ENCODE results near the gene RAD18.

RAD18 gene

GRCh38 chr3:8981296-8981695 is 18.0 kb upstream of the RAD18 start:
- TF ChIP-seq GATA2 (IDR thresholded peaks at IDR 0.05; ENCODE audit: low read depth, low read length), result no peak
- TF ChIP-seq GATA3 (IDR thresholded peaks at IDR 0.05; ENCODE audit: low read depth, low read length), result no peak

GRCh38 chr3:8980756-8981257 is 17.5 kb upstream of the RAD18 start:
- TF ChIP-seq GATA3 (IDR thresholded peaks at IDR 0.05; ENCODE audit: low read depth, low read length) (no peak), GATA2 (IDR thresholded peaks at IDR 0.05; ENCODE audit: low read depth, low read length) (no peak)

GRCh38 chr3:8979262-8979661 is 16.0 kb upstream of the RAD18 start:
- no peak for TF ChIP-seq GATA3 (IDR thresholded peaks at IDR 0.05; ENCODE audit: low read depth, low read length)
- TF ChIP-seq GATA2 (IDR thresholded peaks at IDR 0.05; ENCODE audit: low read depth, low read length), result no peak

GRCh38 chr3:8978551-8978950 is 15.3 kb upstream of the RAD18 start:
- TF ChIP-seq GATA2 (IDR thresholded peaks at IDR 0.05; ENCODE audit: low read depth, low read length) (no peak), GATA3 (IDR thresholded peaks at IDR 0.05; ENCODE audit: low read depth, low read length) (no peak)

GRCh38 chr3:8976540-8977182 is 13.4 kb upstream of the RAD18 start:
- no peak for TF ChIP-seq GATA3 (IDR thresholded peaks at IDR 0.05; ENCODE audit: low read depth, low read length)
- TF ChIP-seq GATA2 (IDR thresholded peaks at IDR 0.05; ENCODE audit: low read depth, low read length), result no peak

GRCh38 chr3:8975081-8976020 is 12.1 kb upstream of the RAD18 start:
- TF ChIP-seq GATA3 (IDR thresholded peaks at IDR 0.05; ENCODE audit: low read depth, low read length), result no peak
- no peak for TF ChIP-seq GATA2 (IDR thresholded peaks at IDR 0.05; ENCODE audit: low read depth, low read length)

GRCh38 chr3:8974458-8974857 is 11.2 kb upstream of the RAD18 start:
- TF ChIP-seq GATA3 (IDR thresholded peaks at IDR 0.05; ENCODE audit: low read depth, low read length) (no peak), GATA2 (IDR thresholded peaks at IDR 0.05; ENCODE audit: low read depth, low read length) (no peak)

GRCh38 chr3:8972639-8973038 is 9.4 kb upstream of the RAD18 start:
- TF ChIP-seq GATA2 (IDR thresholded peaks at IDR 0.05; ENCODE audit: low read depth, low read length), result no peak
- no peak for TF ChIP-seq GATA3 (IDR thresholded peaks at IDR 0.05; ENCODE audit: low read depth, low read length)

GRCh38 chr3:8970971-8971589 is 7.8 kb upstream of the RAD18 start:
- TF ChIP-seq GATA3 (IDR thresholded peaks at IDR 0.05; ENCODE audit: low read depth, low read length) (no peak), GATA2 (IDR thresholded peaks at IDR 0.05; ENCODE audit: low read depth, low read length) (peak; percentile 28; the same call in 1 of the 2 replicates)

- TF ChIP-seq GATA2 (IDR thresholded peaks at IDR 0.05; ENCODE audit: low read depth, low read length), result no peak
Observed at GRCh38 chr3:8969241-8969640, 6.0 kb upstream of the RAD18 start.

GRCh38 chr3:8968375-8968882 is 5.2 kb upstream of the RAD18 start:
- TF ChIP-seq GATA2 (IDR thresholded peaks at IDR 0.05; ENCODE audit: low read depth, low read length), result no peak
- TF ChIP-seq GATA3 (IDR thresholded peaks at IDR 0.05; ENCODE audit: low read depth, low read length), result no peak

GRCh38 chr3:8967553-8967952 is 4.3 kb upstream of the RAD18 start:
- TF ChIP-seq GATA3 (IDR thresholded peaks at IDR 0.05; ENCODE audit: low read depth, low read length) (no peak), GATA2 (IDR thresholded peaks at IDR 0.05; ENCODE audit: low read depth, low read length) (no peak)

GRCh38 chr3:8966820-8967348 is 3.6 kb upstream of the RAD18 start:
- TF ChIP-seq GATA2 (IDR thresholded peaks at IDR 0.05; ENCODE audit: low read depth, low read length), result no peak
- TF ChIP-seq GATA3 (IDR thresholded peaks at IDR 0.05; ENCODE audit: low read depth, low read length), result no peak

Measured in SH-SY5Y (cell line).